OCI-LY1 (cell line): Measurements from ENCODE around the gene PPCDC.
"Not testable (repeated sequence)": the region's sequence is repeated elsewhere in the genome, so short reads cannot be mapped to it uniquely, and the experiment has no call there.

Experiments
- CTCF ChIP-seq: fragments of 200-600 bp; sonication (generic), shearing (Covaris generic); IDR thresholded peaks from 2 replicates; pipeline ENCODE4 v1.5.1; 2017; ENCODE audit warnings: mild to moderate bottlenecking, antibody characterized with exemption, low read length, moderate library complexity, mixed read lengths
- EZH2 ChIP-seq: fragments of 200-600 bp; sonication (generic), shearing (Covaris generic); IDR thresholded peaks from 2 replicates; pipeline ENCODE4 v1.8.0; 2017; ENCODE audit warnings: borderline replicate concordance, mixed run types, mild to moderate bottlenecking, antibody characterized with exemption, low read length, moderate library complexity, mixed read lengths

- not testable (repeated sequence) for TF ChIP-seq CTCF, EZH2
Measured at GRCh38 chr15:75085708-75086107, 62.3 kb downstream of the PPCDC start.
